ENCODE measurements around the gene PTPRE. TPM values are rescaled to one million over a fixed set of nuclear protein-coding genes. Genes with fewer than 3 reads are reported as not detected.

Gene PTPRE
- total and polyA plus RNA-seq, 10 of the 15 experiments (the other 5 are each of a cell fraction or from before 2014, with no cell fraction given): 2.9 to 7.6 (median 5.8) TPM

DNA sequence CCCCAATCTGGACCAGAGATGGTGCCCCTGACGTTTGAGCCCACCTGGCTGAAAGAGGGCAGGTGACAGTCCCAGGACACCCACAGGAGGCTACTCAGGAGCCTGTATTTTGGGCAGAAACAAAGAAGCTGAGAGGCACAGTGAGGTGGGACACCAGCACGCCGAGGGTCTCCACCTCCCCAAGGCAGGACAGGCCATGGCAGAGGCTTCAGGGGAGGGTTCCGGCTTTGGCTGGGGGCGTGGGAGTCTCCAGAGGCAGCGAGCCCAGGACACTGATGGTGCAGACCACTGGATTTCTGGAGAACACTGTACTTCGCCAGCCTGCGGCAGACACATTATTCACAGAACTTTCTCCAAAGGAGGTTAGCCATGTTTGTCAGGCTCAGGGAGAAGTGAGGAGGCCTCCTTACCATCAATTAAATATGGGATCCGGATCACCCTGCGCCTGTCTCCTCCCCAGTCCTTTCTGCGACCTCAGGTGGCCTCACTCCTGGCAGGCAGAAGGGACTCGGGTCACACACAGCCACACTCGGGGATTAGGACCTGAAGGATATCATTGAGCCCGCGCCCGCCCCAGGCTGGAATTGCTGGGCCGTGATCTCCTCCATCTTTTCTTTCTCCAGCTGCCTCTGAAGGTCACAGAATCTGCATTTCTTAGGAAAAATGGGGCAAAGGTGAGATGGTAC, 121.1 kb downstream of the PTPRE start:
- DNase-seq (ENCODE audit: low read depth, low spot score) (no peak), FAIRE-seq (no peak), ATAC-seq (no peak)
- SMC1A ChIA-PET (ENCODE audit: uncharacterized antibody, unreplicated experiment): interaction anchor here (1.3 kb wide), 1 partner anchor 41 kb away, joined by 4 read pairs; no protein-coding TSS in a partner anchor
- no peaks in the 10 kb centered on the region for H3K79me2 ChIP-seq (ENCODE audit: control insufficient read depth, insufficient read depth, low read length)
- POLR2A ChIA-PET: no interaction called here
- no peak overlapping the region for H3K4me3 ChIP-seq
- TF ChIP-seq TCF3 (IDR thresholded peaks at IDR 0.05; ENCODE audit: borderline replicate concordance, insufficient read depth, low read depth, low read length) (no peak), FOXK2 (IDR thresholded peaks at IDR 0.05) (no peak), IRF4 (IDR thresholded peaks at IDR 0.05; ENCODE audit: low read depth, low read length) (no peak), MXI1 (IDR thresholded peaks at IDR 0.05; ENCODE audit: low read depth, low read length) (no peak), RFX5 (IDR thresholded peaks at IDR 0.05; ENCODE audit: low read depth, low read length) (no peak), PAX5 (IDR thresholded peaks at IDR 0.05; ENCODE audit: borderline replicate concordance, low read depth, low read length) (no peak), ZNF384 (IDR thresholded peaks at IDR 0.05; ENCODE audit: borderline replicate concordance, low read depth, low read length) (no peak)
- TF ChIP-seq, protein P1, sequence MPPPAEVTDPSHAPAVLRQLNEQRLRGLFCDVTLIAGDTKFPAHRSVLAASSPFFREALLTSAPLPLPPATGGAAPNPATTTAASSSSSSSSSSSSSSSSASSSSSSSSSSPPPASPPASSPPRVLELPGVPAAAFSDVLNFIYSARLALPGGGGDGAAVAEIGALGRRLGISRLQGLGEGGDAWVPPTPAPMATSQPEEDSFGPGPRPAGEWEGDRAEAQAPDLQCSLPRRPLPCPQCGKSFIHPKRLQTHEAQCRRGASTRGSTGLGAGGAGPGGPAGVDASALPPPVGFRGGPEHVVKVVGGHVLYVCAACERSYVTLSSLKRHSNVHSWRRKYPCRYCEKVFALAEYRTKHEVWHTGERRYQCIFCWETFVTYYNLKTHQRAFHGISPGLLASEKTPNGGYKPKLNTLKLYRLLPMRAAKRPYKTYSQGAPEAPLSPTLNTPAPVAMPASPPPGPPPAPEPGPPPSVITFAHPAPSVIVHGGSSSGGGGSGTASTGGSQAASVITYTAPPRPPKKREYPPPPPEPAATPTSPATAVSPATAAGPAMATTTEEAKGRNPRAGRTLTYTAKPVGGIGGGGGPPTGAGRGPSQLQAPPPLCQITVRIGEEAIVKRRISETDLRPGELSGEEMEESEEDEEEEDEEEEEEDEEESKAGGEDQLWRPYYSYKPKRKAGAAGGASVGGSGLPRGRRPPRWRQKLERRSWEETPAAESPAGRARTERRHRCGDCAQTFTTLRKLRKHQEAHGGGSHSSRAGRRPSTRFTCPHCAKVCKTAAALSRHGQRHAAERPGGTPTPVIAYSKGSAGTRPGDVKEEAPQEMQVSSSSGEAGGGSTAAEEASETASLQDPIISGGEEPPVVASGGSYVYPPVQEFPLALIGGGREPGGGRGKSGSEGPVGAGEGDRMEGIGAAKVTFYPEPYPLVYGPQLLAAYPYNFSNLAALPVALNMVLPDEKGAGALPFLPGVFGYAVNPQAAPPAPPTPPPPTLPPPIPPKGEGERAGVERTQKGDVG (CRISPR knock-in tag; IDR thresholded peaks at IDR 0.05): no peak
- TF ChIP-seq, protein P2, sequence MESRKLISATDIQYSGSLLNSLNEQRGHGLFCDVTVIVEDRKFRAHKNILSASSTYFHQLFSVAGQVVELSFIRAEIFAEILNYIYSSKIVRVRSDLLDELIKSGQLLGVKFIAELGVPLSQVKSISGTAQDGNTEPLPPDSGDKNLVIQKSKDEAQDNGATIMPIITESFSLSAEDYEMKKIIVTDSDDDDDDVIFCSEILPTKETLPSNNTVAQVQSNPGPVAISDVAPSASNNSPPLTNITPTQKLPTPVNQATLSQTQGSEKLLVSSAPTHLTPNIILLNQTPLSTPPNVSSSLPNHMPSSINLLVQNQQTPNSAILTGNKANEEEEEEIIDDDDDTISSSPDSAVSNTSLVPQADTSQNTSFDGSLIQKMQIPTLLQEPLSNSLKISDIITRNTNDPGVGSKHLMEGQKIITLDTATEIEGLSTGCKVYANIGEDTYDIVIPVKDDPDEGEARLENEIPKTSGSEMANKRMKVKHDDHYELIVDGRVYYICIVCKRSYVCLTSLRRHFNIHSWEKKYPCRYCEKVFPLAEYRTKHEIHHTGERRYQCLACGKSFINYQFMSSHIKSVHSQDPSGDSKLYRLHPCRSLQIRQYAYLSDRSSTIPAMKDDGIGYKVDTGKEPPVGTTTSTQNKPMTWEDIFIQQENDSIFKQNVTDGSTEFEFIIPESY (IDR thresholded peaks at IDR 0.05): no peak
- TF ChIP-seq, protein P3, sequence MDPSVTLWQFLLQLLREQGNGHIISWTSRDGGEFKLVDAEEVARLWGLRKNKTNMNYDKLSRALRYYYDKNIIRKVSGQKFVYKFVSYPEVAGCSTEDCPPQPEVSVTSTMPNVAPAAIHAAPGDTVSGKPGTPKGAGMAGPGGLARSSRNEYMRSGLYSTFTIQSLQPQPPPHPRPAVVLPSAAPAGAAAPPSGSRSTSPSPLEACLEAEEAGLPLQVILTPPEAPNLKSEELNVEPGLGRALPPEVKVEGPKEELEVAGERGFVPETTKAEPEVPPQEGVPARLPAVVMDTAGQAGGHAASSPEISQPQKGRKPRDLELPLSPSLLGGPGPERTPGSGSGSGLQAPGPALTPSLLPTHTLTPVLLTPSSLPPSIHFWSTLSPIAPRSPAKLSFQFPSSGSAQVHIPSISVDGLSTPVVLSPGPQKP (IDR thresholded peaks at IDR 0.05; ENCODE audit: low read depth, low read length): no peak
- RAD21 ChIA-PET (ENCODE audit: unreplicated experiment): interaction anchor here (1.4 kb wide), 1 partner anchor 8 kb away, joined by 7 read pairs; no protein-coding TSS in a partner anchor
- H2AFZ ChIP-seq (ENCODE audit: control insufficient read depth, low read depth, low read length): no peak overlapping the region
- H3K36me3 ChIP-seq (ENCODE audit: control insufficient read depth in 2 of 2, insufficient read depth in 2 of 2, low read length in 1 of 2): no peaks in the 10 kb centered on the region
- BruUV-seq (replicated peaks): no TSS peak
- intact Hi-C loops (cut with micrococcal nuclease; ENCODE audit: unreplicated experiment): no loop called here
- H3K4me1 ChIP-seq (ENCODE audit: control insufficient read depth, insufficient read depth, low read length): no peaks in the 10 kb centered on the region
- H3K27me3 ChIP-seq (replicated peaks in 1 of 2; ENCODE audit: control insufficient read depth in 2 of 2, insufficient read depth in 2 of 2, low read length in 1 of 2): no peaks in the 10 kb centered on the region; a peak in 3 of 4 replicates
- no peak overlapping the region for H3K27ac ChIP-seq (ENCODE audit: control insufficient read depth, insufficient read depth)
- no peak overlapping the region for H3K4me2 ChIP-seq (ENCODE audit: control insufficient read depth, insufficient read depth)
- 18% methylated on average over 14 of the region's 17 CpGs for WGBS (ENCODE audit: insufficient coverage, insufficient replicate concordance, low lambda C conversion rate, missing lambda C conversion rate)
- H3K9ac ChIP-seq (ENCODE audit: control insufficient read depth, insufficient read depth, low read length): no peak overlapping the region
- H3K9me3 ChIP-seq (replicated peaks; ENCODE audit: control insufficient read depth, insufficient read depth, low read length): no peaks in the 10 kb centered on the region
- H4K20me1 ChIP-seq (ENCODE audit: control insufficient read depth, insufficient read depth): no peaks in the 10 kb centered on the region
- CTCF ChIA-PET: interaction anchor here (2.8 kb wide), 1 partner anchor 8 kb away, joined by 18 read pairs; no protein-coding TSS in a partner anchor
- in situ Hi-C loops (cut with MboI): no loop called here
